GM19395 (cell line): ENCODE measurements around the gene GOPC.
"Not testable (repeated sequence)": the region's sequence is repeated elsewhere in the genome, so short reads cannot be mapped to it uniquely, and the experiment has no call there.

ENCODE experiments used
- ATAC-seq: cut with Tn5 transposase; IDR thresholded peaks from one replicate; pipeline ENCODE4 v1.9.1; 2021; ENCODE audit warnings: mild to moderate bottlenecking, moderate library complexity; ENCODE audit not compliant: unreplicated experiment

GOPC gene

GRCh38 chr6:117518870-117519269 is 83.4 kb downstream of the GOPC start:
- no peak for ATAC-seq

- not testable (repeated sequence) for ATAC-seq
These were observed 84.3 kb downstream of the GOPC start for GRCh38 chr6:117517995-117518394.

- ATAC-seq, result no peak
These were observed 87.0 kb downstream of the GOPC start for GRCh38 chr6:117515326-117515725.

- no peak for ATAC-seq
These were observed 87.7 kb downstream of the GOPC start for GRCh38 chr6:117514655-117515054.

GRCh38 chr6:117513778-117514365 is 88.4 kb downstream of the GOPC start:
- no peak for ATAC-seq

GRCh38 chr6:117512987-117513573 is 89.2 kb downstream of the GOPC start:
- no peak for ATAC-seq

- no peak for ATAC-seq
These were observed 90.1 kb downstream of the GOPC start for GRCh38 chr6:117512056-117512828.
